GM21619 (cell line): ENCODE data around the gene HOXC13.

ENCODE experiments used
- ATAC-seq: cut with Tn5 transposase; IDR thresholded peaks from one replicate; pipeline ENCODE4 v1.9.1; 2021; ENCODE audit not compliant: unreplicated experiment

The HOXC13 gene

GRCh38 chr12:53939141-53940108 lies 794 bp downstream of the HOXC13 start:
- no peak for ATAC-seq

DNA sequence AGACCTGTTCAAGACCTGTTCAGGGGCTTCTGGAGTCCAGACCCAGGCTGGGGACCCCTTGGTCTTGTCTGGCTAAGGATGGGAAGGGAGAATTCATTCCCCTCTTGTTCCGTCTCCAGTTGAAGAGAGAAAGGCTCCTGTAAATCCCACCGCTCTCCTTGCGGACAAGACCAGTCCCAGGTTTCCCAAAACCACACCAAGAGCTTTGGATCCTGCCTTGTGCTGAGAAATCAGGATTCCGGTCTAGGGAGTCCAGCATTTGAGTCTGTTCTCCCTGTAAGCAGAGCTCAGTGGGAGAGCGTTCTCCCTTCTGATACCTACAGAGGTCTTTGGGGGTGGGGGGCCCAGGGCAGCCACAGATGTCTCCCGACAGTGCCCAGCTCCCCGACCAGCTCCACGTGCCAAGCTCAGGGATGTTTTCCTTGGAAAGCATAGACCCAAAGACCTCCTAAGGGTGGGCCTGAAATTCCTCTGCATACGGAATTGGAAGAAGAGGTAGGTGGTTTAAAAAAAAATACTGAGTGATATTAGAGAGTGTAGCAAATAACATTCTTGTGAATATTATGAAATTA lies 1.9 kb downstream of the HOXC13 start:
- no peak for ATAC-seq

- ATAC-seq, result no peak
These were observed 2.6 kb downstream of the HOXC13 start for GRCh38 chr12:53941187-53941586.

GRCh38 chr12:53941750-53942149 lies 3.1 kb downstream of the HOXC13 start:
- no peak for ATAC-seq

GRCh38 chr12:53942467-53942997 lies 3.9 kb downstream of the HOXC13 start:
- ATAC-seq, result no peak

DNA sequence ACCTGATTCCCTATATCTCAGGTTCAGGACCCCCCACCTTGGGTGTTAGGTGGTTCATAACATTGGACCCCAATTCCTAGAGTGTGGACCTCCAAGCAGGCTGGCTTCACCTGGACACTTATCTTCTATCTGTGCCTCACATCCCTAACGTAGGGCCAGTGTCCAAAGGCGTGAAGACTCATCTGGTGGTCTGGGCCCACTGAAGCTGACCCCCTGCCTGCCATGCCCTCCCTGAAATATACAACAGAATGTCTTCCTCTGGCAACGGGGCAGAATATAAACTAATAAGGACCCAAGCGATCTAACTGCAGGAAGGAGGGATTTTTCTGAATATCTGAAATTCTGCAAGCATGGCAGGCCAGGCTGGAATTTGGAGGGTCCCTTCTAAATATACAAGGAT lies 5.6 kb downstream of the HOXC13 start:
- ATAC-seq, result no peak

- no peak for ATAC-seq
These were observed 6.5 kb downstream of the HOXC13 start for GRCh38 chr12:53944907-53945847.

GRCh38 chr12:53947743-53948142 lies 9.1 kb downstream of the HOXC13 start:
- ATAC-seq, result no peak

- no peak for ATAC-seq
These were observed 10.3 kb downstream of the HOXC13 start for GRCh38 chr12:53948650-53949593.

DNA sequence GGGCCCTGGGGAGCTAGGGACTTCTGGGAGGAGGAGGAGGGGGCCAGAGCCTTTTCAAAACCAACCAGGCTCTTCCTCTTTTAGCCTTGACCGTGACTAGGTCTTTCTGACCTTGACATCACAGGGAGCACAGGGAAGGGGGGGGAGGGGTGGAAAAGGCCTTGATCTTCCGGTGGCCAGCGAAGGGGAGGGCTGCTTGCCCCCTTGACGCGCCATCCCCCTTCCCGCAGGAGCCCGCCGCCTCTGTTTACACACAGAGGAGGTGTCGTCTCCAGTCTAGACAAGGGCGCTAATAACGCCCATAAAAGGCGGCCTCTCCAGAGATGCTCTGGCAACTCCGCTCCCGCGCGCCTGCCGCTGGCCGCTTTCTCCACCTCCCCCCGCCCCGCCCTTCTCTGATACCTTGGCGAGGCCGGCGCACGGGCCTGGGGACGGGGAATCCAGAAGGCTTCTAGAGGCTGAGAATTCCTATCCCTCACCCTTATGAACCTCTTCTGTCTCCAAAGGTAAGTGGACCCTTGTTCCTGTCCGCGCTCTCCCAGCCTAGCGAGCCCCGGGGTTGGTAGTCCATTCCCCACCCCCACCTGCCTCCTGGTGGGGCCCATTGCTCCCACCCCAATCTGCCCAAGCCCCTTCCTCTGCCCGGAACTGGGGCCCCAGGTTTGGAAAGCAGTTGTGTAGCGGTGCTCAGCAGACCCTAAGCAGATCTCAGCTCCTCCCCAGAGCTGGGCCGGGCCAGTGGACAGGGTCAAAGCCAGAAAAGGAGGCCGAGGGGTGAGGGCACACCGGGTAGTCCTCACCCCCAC lies 11.2 kb downstream of the HOXC13 start:
- ATAC-seq, result no peak

GRCh38 chr12:53950437-53950773 lies 11.8 kb downstream of the HOXC13 start:
- no peak for ATAC-seq

GRCh38 chr12:53950789-53951576 lies 12.4 kb downstream of the HOXC13 start:
- no peak for ATAC-seq

GRCh38 chr12:53951577-53952334 lies 13.1 kb downstream of the HOXC13 start:
- no peak for ATAC-seq

- no peak for ATAC-seq
These were observed 13.7 kb downstream of the HOXC13 start for GRCh38 chr12:53952335-53952694.

DNA sequence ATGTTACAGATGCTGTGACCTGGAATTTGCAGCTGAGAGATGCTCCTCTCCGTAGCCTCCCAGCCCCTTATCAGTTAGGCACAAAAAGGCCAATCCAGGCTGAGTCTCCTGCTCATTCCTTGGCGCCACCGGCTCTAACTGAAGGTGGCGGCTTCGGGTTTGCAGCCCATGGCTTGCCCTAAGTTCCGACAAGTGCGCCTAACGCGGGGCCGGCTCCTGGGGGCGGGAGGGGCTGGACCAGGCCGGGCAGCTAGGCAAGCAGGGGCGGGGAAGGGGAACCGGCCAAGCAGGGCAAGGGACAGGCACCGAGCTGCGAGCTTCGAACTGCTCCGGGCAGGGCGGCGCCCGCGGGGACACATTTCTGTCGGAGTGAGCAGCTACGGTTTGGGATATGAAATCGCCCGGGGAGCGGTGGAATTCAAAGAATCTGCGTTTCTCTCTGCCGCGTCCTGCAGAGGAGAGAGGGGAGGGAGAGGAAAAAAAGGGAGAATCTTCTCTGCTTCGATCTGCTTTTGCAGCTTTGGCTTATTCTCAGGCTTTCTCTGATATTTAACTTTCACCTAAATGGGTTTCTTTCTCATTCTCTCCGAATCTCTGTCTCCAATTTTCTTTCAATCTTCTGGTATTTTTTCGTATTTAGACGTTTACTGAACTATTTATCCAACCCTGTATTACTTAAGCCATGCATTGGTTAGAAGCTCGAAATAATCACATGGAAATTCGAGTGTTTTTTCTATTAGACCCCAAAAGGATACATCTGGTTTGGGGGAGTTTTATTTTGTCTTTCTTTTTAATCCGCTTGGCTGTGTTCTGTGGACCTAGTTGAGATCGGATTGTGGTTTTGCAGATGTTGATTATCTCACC lies 14.5 kb downstream of the HOXC13 start:
- ATAC-seq, result no peak

GRCh38 chr12:53953831-53954693 lies 15.4 kb downstream of the HOXC13 start:
- no peak for ATAC-seq
